Suprapubic skin (tissue), 4 donors: Measurements from ENCODE around the gene TENM3. TPM values are rescaled to one million over a fixed set of nuclear protein-coding genes. Genes with fewer than 3 reads are reported as not detected.

Experiments
- DNase-seq, 2 donors: peaks; one replicate each; pipeline ENCODE4 v3.0.0-alpha.2; 2019; ENCODE audit warnings: low spot score in 2 of 2
- H3K27ac ChIP-seq: fragments of 200-600 bp; sonication (generic); one replicate; pipeline ENCODE4 v1.5.1; 2019
- H3K27me3 ChIP-seq: fragments of 200-600 bp; sonication (generic); one replicate; pipeline ENCODE4 v1.5.1; 2019
- H3K36me3 ChIP-seq: fragments of 200-600 bp; sonication (generic); one replicate; pipeline ENCODE4 v1.5.1; 2019
- H3K4me1 ChIP-seq: fragments of 200-600 bp; sonication (generic); one replicate; pipeline ENCODE4 v1.5.1; 2019
- H3K4me3 ChIP-seq: fragments of 200-600 bp; sonication (generic); one replicate; pipeline ENCODE4 v1.5.1; 2019; ENCODE audit warnings: mild to moderate bottlenecking
- H3K9me3 ChIP-seq: fragments of 200-600 bp; sonication (generic); one replicate; pipeline ENCODE4 v1.5.1; 2019
- EP300 ChIP-seq: sonication (generic); formaldehyde crosslinking; IDR thresholded peaks from one replicate; pipeline ENCODE4 v1.6.1; 2017; ENCODE audit warnings: antibody characterized with exemption
- POLR2A ChIP-seq, 2 donors: fragments of 450-650 bp; IDR thresholded peaks; one replicate each; pipeline ENCODE4 v1.6.1; 2017; ENCODE audit warnings: antibody characterized with exemption in 2 of 2, mild to moderate bottlenecking in 2 of 2, moderate library complexity in 2 of 2
- POLR2AphosphoS5 ChIP-seq, 3 donors: sonication (generic); formaldehyde crosslinking; IDR thresholded peaks; one replicate each; pipeline ENCODE4 v1.6.1; 2017; ENCODE audit warnings: antibody characterized with exemption in 3 of 3
- WGBS: methylation state at CpG from one replicate; pipeline ENCODE4 v1.1.5; 2018; 5-methylcytosine and 5-hydroxymethylcytosine counted together
- total RNA-seq, 4 donors: library from RNA; depleted of rRNA; stranded (reverse); fragments of >200 nt; gene quantifications; one replicate each; pipeline ENCODE4 v1.1.0, GENCODE V29; 2016
- TF ChIP-seq, protein P1 (sequence below), 2 donors: fragments of 200-600 bp in 1 of 2; fragments of 450-650 bp in 1 of 2; sonication (generic) in 1 of 2; IDR thresholded peaks; one replicate each; pipeline ENCODE4 v1.5.1; 2016 to 2019; ENCODE audit warnings: antibody characterized with exemption in 2 of 2, mild to moderate bottlenecking in 1 of 2, moderate library complexity in 1 of 2

The TENM3 gene
- total RNA-seq, 4 donors from 2014 or later: 0.81 to 2.9 (median 1.8) TPM

- Histone ChIP-seq H3K27me3 (no peaks in the 10 kb centered on the region), H3K4me3 (no peak overlapping the region), H3K36me3 (no peaks in the 10 kb centered on the region), H3K27ac (no peak overlapping the region), H3K9me3 (no peaks in the 10 kb centered on the region), H3K4me1 (no peaks in the 10 kb centered on the region)
- no peak for DNase-seq
- WGBS: 73% methylated on average over 1 of the region's 1 CpG
- TF ChIP-seq POLR2AphosphoS5 (IDR thresholded peaks at IDR 0.05) (no peak), POLR2A (IDR thresholded peaks at IDR 0.05) (no peak), EP300 (no peak)
- TF ChIP-seq, protein P1, sequence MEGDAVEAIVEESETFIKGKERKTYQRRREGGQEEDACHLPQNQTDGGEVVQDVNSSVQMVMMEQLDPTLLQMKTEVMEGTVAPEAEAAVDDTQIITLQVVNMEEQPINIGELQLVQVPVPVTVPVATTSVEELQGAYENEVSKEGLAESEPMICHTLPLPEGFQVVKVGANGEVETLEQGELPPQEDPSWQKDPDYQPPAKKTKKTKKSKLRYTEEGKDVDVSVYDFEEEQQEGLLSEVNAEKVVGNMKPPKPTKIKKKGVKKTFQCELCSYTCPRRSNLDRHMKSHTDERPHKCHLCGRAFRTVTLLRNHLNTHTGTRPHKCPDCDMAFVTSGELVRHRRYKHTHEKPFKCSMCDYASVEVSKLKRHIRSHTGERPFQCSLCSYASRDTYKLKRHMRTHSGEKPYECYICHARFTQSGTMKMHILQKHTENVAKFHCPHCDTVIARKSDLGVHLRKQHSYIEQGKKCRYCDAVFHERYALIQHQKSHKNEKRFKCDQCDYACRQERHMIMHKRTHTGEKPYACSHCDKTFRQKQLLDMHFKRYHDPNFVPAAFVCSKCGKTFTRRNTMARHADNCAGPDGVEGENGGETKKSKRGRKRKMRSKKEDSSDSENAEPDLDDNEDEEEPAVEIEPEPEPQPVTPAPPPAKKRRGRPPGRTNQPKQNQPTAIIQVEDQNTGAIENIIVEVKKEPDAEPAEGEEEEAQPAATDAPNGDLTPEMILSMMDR (IDR thresholded peaks at IDR 0.05): no peak
Measured at GRCh38 chr4:182593864-182594263, 350.7 kb downstream of the TENM3 start.

GRCh38 chr4:182600093-182600492 lies 356.9 kb downstream of the TENM3 start:
- Histone ChIP-seq H3K27ac (no peak overlapping the region), H3K27me3 (no peaks in the 10 kb centered on the region), H3K4me1 (no peaks in the 10 kb centered on the region), H3K36me3 (no peaks in the 10 kb centered on the region), H3K9me3 (no peaks in the 10 kb centered on the region), H3K4me3 (no peak overlapping the region)
- no peak for TF ChIP-seq POLR2A (IDR thresholded peaks at IDR 0.05)
- no peak for TF ChIP-seq EP300
- TF ChIP-seq POLR2AphosphoS5 (IDR thresholded peaks at IDR 0.05): no peak
- TF ChIP-seq, protein P1 (IDR thresholded peaks at IDR 0.05): no peak
- no peak for DNase-seq
- WGBS: 68% methylated on average over 2 of the region's 2 CpGs

GRCh38 chr4:182600856-182601255 lies 357.7 kb downstream of the TENM3 start:
- H3K4me3 ChIP-seq: no peak overlapping the region
- no peaks in the 10 kb centered on the region for H3K4me1 ChIP-seq
- WGBS: 91% methylated on average over 8 of the region's 8 CpGs
- no peak overlapping the region for H3K27ac ChIP-seq
- no peaks in the 10 kb centered on the region for H3K9me3 ChIP-seq
- H3K27me3 ChIP-seq: no peaks in the 10 kb centered on the region
- no peaks in the 10 kb centered on the region for H3K36me3 ChIP-seq
- no peak for TF ChIP-seq POLR2A (IDR thresholded peaks at IDR 0.05)
- no peak for TF ChIP-seq POLR2AphosphoS5 (IDR thresholded peaks at IDR 0.05)
- TF ChIP-seq, protein P1 (IDR thresholded peaks at IDR 0.05): no peak
- no peak for TF ChIP-seq EP300
- DNase-seq: no peak

GRCh38 chr4:182604161-182604622 lies 361.0 kb downstream of the TENM3 start:
- Histone ChIP-seq H3K27ac (no peak overlapping the region), H3K4me3 (no peak overlapping the region), H3K9me3 (no peaks in the 10 kb centered on the region), H3K4me1 (no peaks in the 10 kb centered on the region), H3K36me3 (no peaks in the 10 kb centered on the region), H3K27me3 (no peaks in the 10 kb centered on the region)
- TF ChIP-seq EP300 (no peak), POLR2A (IDR thresholded peaks at IDR 0.05) (no peak), POLR2AphosphoS5 (IDR thresholded peaks at IDR 0.05) (no peak)
- TF ChIP-seq, protein P1 (IDR thresholded peaks at IDR 0.05): no peak
- no peak for DNase-seq
- 32% methylated on average over 2 of the region's 2 CpGs for WGBS

DNA sequence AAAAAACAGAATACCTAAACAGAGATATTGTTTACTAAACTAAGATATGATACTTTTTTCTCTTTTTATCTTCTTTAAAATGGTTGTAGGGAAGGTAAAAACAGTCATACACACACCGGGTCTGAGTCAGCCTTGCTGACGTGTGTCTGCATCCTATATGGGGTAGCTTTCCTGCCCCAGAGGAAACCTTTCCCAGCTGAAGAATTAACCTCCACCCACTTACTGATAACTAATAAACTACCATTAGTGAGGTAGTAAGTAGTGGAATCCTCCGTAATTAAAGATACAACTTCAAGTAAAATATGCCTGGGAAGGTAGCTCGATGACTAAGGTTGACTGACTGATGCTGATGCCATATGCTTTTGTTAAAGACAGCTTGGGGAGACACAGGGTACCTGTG lies 361.8 kb downstream of the TENM3 start:
- Histone ChIP-seq H3K27ac (no peak overlapping the region), H3K4me3 (no peak overlapping the region), H3K4me1 (no peaks in the 10 kb centered on the region), H3K27me3 (no peaks in the 10 kb centered on the region), H3K36me3 (no peaks in the 10 kb centered on the region), H3K9me3 (no peaks in the 10 kb centered on the region)
- DNase-seq: no peak
- 93% methylated on average over 4 of the region's 4 CpGs for WGBS
- TF ChIP-seq POLR2AphosphoS5 (IDR thresholded peaks at IDR 0.05) (no peak), EP300 (no peak), POLR2A (IDR thresholded peaks at IDR 0.05) (no peak)
- TF ChIP-seq, protein P1 (IDR thresholded peaks at IDR 0.05): no peak
